GM12878 (cell line): Measurements from ENCODE around the gene RARRES1. TPM values are rescaled to one million over a fixed set of nuclear protein-coding genes. Genes with fewer than 3 reads are reported as not detected.

Experiments
- ATAC-seq: fragments of 200-7000 bp; cut with Tn5 transposase; 3 replicates; pipeline ENCODE4 v1.9.1; 2020; ENCODE audit warnings: mild to moderate bottlenecking, moderate library complexity
- BruUV-seq: library from RNA; stranded (reverse); fragments of 400-500 nt; replicated peaks from 2 replicates; lab custom pipeline; 2021; lab: Mats Ljungman, UMichigan
- CTCF ChIA-PET: fragments of 300-600 bp; sonication (Branson Sonifier 250); formaldehyde crosslinking; extraction: SDS; loops from one replicate; lab custom pipeline; 2021; ENCODE audit warnings: inconsistent platforms; lab: Yijun Ruan, JAX
- POLR2A ChIA-PET: fragments of 350-600 bp; formaldehyde crosslinking; extraction: SDS; loops from one replicate; lab custom pipeline; 2021; ENCODE audit warnings: inconsistent platforms; lab: Charles Lee
- RAD21 ChIA-PET: fragments of 300-600 bp; sonication (Branson Sonifier 250); formaldehyde crosslinking; loops from one replicate; lab custom pipeline; 2023; ENCODE audit warnings: antibody characterized with exemption; ENCODE audit not compliant: unreplicated experiment; lab: Charles Lee
- SMC1A ChIA-PET: fragments of 300-600 bp; sonication (Branson Sonifier 250); formaldehyde crosslinking; loops from one replicate; lab custom pipeline; 2023; ENCODE audit not compliant: unreplicated experiment, uncharacterized antibody; lab: Charles Lee
- DNase-seq: peaks from one replicate; pipeline ENCODE4 v3.0.0-alpha.2; 2011; ENCODE audit warnings: low read depth, low spot score
- FAIRE-seq: peaks from 3 replicates; lab custom pipeline; 2011; peaks lifted over from hg19 to GRCh38; lab: Jason Lieb, UNC
- H2AFZ ChIP-seq: 2 replicates; pipeline ENCODE4 v1.6.0; 2011; ENCODE audit warnings: low read depth, low read length, control low read depth; ENCODE audit not compliant: control insufficient read depth
- H3K27ac ChIP-seq: 2 replicates; pipeline ENCODE4 v1.5.1; 2011; ENCODE audit warnings: control low read depth; ENCODE audit not compliant: control insufficient read depth, insufficient read depth
- H3K27me3 ChIP-seq, 2 experiments: replicated peaks in 1 of 2; 2 replicates each; pipeline versions ENCODE4 v1.6.0 to v1.6.1; 2011; ENCODE audit warnings: low read length in 1 of 2; ENCODE audit not compliant: control insufficient read depth in 2 of 2, insufficient read depth in 2 of 2
- H3K36me3 ChIP-seq, 2 experiments: 2 replicates each; pipeline ENCODE4 v1.5.1; 2011; ENCODE audit warnings: low read length in 1 of 2; ENCODE audit not compliant: control insufficient read depth in 2 of 2, insufficient read depth in 2 of 2
- H3K4me1 ChIP-seq: 2 replicates; pipeline ENCODE4 v1.6.1; 2011; ENCODE audit warnings: mild to moderate bottlenecking, low read length, moderate library complexity, mixed read lengths; ENCODE audit not compliant: control insufficient read depth, insufficient read depth
- H3K4me2 ChIP-seq: 2 replicates; pipeline ENCODE4 v1.6.0; 2011; ENCODE audit warnings: control low read depth; ENCODE audit not compliant: control insufficient read depth, insufficient read depth
- H3K4me3 ChIP-seq: fragments of 200-600 bp; sonication (generic); 2 replicates; pipeline ENCODE4 v1.5.1; 2016
- H3K79me2 ChIP-seq: 2 replicates; pipeline ENCODE4 v1.6.0; 2011; ENCODE audit warnings: low read length; ENCODE audit not compliant: control insufficient read depth, insufficient read depth
- H3K9ac ChIP-seq: 2 replicates; pipeline ENCODE4 v1.8.0; 2011; ENCODE audit warnings: low read length, control low read depth, mixed read lengths; ENCODE audit not compliant: control insufficient read depth, insufficient read depth
- H3K9me3 ChIP-seq: replicated peaks from 3 replicates; pipeline ENCODE4 v1.5.1; 2011; ENCODE audit warnings: mild to moderate bottlenecking, low read length; ENCODE audit not compliant: control insufficient read depth, insufficient read depth
- H4K20me1 ChIP-seq: 2 replicates; pipeline ENCODE4 v1.6.0; 2011; ENCODE audit not compliant: control insufficient read depth, insufficient read depth
- CUX1 ChIP-seq: IDR thresholded peaks from 2 replicates; pipeline ENCODE4 v1.6.1; 2012; ENCODE audit warnings: improper control_type of control experiment, low read depth, low read length; ENCODE audit not compliant: insufficient replicate concordance
- ELK1 ChIP-seq: IDR thresholded peaks from 2 replicates; pipeline ENCODE4 v1.6.1; 2012; ENCODE audit warnings: low read depth, low read length, improper control_type of control experiment
- MYB ChIP-seq: fragments of 150-350 bp; IDR thresholded peaks from 2 replicates; pipeline ENCODE4 v1.6.1; 2014; ENCODE audit warnings: mild to moderate bottlenecking, low read depth, low read length, borderline replicate concordance
- POLR2A ChIP-seq: IDR thresholded peaks from 2 replicates; pipeline ENCODE4 v1.6.1; 2011; ENCODE audit warnings: low read depth, mild to moderate bottlenecking, low read length
- RB1 ChIP-seq: fragments of 450-650 bp; formaldehyde crosslinking; IDR thresholded peaks from 2 replicates; pipeline ENCODE4 v1.6.1; 2017; ENCODE audit warnings: mild to moderate bottlenecking, borderline replicate concordance
- SMARCA5 ChIP-seq: fragments of 450-650 bp; IDR thresholded peaks from 2 replicates; pipeline ENCODE4 v1.6.1; 2017; ENCODE audit warnings: mild to moderate bottlenecking
- WGBS: methylation state at CpG from one replicate; pipeline ENCODE4 v1.1.6; 2016; ENCODE audit warnings: low lambda C conversion rate; ENCODE audit not compliant: insufficient replicate concordance, insufficient coverage; ENCODE audit errors: missing lambda C conversion rate; 5-methylcytosine and 5-hydroxymethylcytosine counted together
- in situ Hi-C: fragments of 300-500 bp; cut with MboI; formaldehyde crosslinking; loops from 9 replicates; pipeline ENCODE4 v1.14.3; 2018; ENCODE audit warnings: mixed read lengths
- intact Hi-C: fragments of 100-400 bp; cut with micrococcal nuclease; formaldehyde crosslinking; loops from one replicate; pipeline ENCODE4 v1.14.2; 2022; ENCODE audit not compliant: unreplicated experiment
- polyA plus RNA-seq, 11 experiments: library from polyadenylated mRNA; depleted of rRNA in 4 of 11; unstranded in 6 of 11; stranded (reverse) in 5 of 11; fragments of >200 nt; fragmentation: Nextera tagmentation in 4 of 11; fragmentation: Illumina TruSeq in 1 of 11; extraction: Ambion mirVana in 4 of 11; extraction: Trizol in 1 of 11; gene quantifications; 1 replicate in 1 of 11; 2 replicates in 10 of 11; pipeline versions ENCODE4 v1.2.1 to v1.2.3, GENCODE V29; 2011 to 2016; ENCODE audit warnings: inconsistent platforms in 2 of 11, missing spikeins in 2 of 11, low read depth in 1 of 11
- total RNA-seq, 4 experiments: library from RNA; depleted of rRNA in 3 of 4; stranded (reverse); fragments of >200 nt in 3 of 4; fragmentation: Illumina TruSeq in 1 of 4; extraction: Trizol in 1 of 4; gene quantifications; 2 replicates each; pipeline versions ENCODE4 v1.2.1 to v1.2.3, GENCODE V29; 2013 to 2021
- TF ChIP-seq, protein P1 (sequence below): fragments of 450-650 bp; IDR thresholded peaks from 2 replicates; pipeline ENCODE4 v1.6.1; 2017; ENCODE audit warnings: borderline replicate concordance
- TF ChIP-seq, protein P2 (sequence below): fragments of 450-650 bp; IDR thresholded peaks from 2 replicates; pipeline ENCODE4 v1.6.1; 2017; ENCODE audit warnings: antibody characterized with exemption, mild to moderate bottlenecking, moderate library complexity
- TF ChIP-seq, protein P3 (sequence below): fragments of 450-650 bp; IDR thresholded peaks from 2 replicates; pipeline ENCODE4 v1.6.1; 2016; ENCODE audit warnings: mild to moderate bottlenecking
- TF ChIP-seq, protein P4 (sequence below): fragments of 450-650 bp; IDR thresholded peaks from 2 replicates; pipeline ENCODE4 v1.6.1; 2017; ENCODE audit warnings: mild to moderate bottlenecking

The RARRES1 gene
- total and polyA plus RNA-seq, 10 of the 15 experiments (the other 5 are each of a cell fraction or from before 2014, with no cell fraction given) = 0.02 to 0.83 (median 0.63) TPM; not detected in 7

- in situ Hi-C loops (no loop called here), intact Hi-C loops (no loop called here)
- BruUV-seq = no TSS peak
- DNase-seq = no peak
- 81% methylated on average over 3 of the region's 3 CpGs for WGBS
- H3K27me3 ChIP-seq = no peaks in the 10 kb centered on the region
- H3K36me3 ChIP-seq = no peaks in the 10 kb centered on the region
- FAIRE-seq = no peak
- H3K27ac ChIP-seq = no peak overlapping the region
- ChIA-PET SMC1A (no interaction called here), RAD21 (no interaction called here), CTCF (interaction anchor here (1.5 kb wide), 1 partner anchor 44 kb away, joined by 4 read pairs; no protein-coding TSS in a partner anchor), POLR2A (no interaction called here)
- no peak overlapping the region for H3K4me3 ChIP-seq
- H4K20me1 ChIP-seq = no peaks in the 10 kb centered on the region
- H3K9ac ChIP-seq = no peak overlapping the region
- H3K79me2 ChIP-seq = no peaks in the 10 kb centered on the region
- H2AFZ ChIP-seq = no peak overlapping the region
- no peaks in the 10 kb centered on the region for H3K9me3 ChIP-seq
- H3K4me1 ChIP-seq = no peaks in the 10 kb centered on the region
- H3K4me2 ChIP-seq = no peak overlapping the region
- no peak for ATAC-seq
- TF ChIP-seq RB1 = no peak
- TF ChIP-seq, protein P1, sequence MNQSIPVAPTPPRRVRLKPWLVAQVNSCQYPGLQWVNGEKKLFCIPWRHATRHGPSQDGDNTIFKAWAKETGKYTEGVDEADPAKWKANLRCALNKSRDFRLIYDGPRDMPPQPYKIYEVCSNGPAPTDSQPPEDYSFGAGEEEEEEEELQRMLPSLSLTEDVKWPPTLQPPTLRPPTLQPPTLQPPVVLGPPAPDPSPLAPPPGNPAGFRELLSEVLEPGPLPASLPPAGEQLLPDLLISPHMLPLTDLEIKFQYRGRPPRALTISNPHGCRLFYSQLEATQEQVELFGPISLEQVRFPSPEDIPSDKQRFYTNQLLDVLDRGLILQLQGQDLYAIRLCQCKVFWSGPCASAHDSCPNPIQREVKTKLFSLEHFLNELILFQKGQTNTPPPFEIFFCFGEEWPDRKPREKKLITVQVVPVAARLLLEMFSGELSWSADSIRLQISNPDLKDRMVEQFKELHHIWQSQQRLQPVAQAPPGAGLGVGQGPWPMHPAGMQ = no peak
- TF ChIP-seq MYB = no peak
- TF ChIP-seq ELK1 = no peak
- TF ChIP-seq POLR2A = no peak
- TF ChIP-seq SMARCA5 = no peak
- TF ChIP-seq, protein P2, sequence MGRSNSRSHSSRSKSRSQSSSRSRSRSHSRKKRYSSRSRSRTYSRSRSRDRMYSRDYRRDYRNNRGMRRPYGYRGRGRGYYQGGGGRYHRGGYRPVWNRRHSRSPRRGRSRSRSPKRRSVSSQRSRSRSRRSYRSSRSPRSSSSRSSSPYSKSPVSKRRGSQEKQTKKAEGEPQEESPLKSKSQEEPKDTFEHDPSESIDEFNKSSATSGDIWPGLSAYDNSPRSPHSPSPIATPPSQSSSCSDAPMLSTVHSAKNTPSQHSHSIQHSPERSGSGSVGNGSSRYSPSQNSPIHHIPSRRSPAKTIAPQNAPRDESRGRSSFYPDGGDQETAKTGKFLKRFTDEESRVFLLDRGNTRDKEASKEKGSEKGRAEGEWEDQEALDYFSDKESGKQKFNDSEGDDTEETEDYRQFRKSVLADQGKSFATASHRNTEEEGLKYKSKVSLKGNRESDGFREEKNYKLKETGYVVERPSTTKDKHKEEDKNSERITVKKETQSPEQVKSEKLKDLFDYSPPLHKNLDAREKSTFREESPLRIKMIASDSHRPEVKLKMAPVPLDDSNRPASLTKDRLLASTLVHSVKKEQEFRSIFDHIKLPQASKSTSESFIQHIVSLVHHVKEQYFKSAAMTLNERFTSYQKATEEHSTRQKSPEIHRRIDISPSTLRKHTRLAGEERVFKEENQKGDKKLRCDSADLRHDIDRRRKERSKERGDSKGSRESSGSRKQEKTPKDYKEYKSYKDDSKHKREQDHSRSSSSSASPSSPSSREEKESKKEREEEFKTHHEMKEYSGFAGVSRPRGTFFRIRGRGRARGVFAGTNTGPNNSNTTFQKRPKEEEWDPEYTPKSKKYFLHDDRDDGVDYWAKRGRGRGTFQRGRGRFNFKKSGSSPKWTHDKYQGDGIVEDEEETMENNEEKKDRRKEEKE = no peak
- TF ChIP-seq, protein P3, sequence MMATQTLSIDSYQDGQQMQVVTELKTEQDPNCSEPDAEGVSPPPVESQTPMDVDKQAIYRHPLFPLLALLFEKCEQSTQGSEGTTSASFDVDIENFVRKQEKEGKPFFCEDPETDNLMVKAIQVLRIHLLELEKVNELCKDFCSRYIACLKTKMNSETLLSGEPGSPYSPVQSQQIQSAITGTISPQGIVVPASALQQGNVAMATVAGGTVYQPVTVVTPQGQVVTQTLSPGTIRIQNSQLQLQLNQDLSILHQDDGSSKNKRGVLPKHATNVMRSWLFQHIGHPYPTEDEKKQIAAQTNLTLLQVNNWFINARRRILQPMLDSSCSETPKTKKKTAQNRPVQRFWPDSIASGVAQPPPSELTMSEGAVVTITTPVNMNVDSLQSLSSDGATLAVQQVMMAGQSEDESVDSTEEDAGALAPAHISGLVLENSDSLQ = no peak
- TF ChIP-seq, protein P4, sequence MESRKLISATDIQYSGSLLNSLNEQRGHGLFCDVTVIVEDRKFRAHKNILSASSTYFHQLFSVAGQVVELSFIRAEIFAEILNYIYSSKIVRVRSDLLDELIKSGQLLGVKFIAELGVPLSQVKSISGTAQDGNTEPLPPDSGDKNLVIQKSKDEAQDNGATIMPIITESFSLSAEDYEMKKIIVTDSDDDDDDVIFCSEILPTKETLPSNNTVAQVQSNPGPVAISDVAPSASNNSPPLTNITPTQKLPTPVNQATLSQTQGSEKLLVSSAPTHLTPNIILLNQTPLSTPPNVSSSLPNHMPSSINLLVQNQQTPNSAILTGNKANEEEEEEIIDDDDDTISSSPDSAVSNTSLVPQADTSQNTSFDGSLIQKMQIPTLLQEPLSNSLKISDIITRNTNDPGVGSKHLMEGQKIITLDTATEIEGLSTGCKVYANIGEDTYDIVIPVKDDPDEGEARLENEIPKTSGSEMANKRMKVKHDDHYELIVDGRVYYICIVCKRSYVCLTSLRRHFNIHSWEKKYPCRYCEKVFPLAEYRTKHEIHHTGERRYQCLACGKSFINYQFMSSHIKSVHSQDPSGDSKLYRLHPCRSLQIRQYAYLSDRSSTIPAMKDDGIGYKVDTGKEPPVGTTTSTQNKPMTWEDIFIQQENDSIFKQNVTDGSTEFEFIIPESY = no peak
- no peak for TF ChIP-seq CUX1
Measured at GRCh38 chr3:158771982-158772381, 39.7 kb upstream of the RARRES1 start.
